K562 (cell line): ENCODE measurements around the gene POMT1. TPM values are rescaled to one million over a fixed set of nuclear protein-coding genes. Genes with fewer than 3 reads are reported as not detected.
A peak's percentile ranks its signal among the peaks of the same experiment; 100 is the strongest.

Experiments used
- ATAC-seq: fragments of 200-7000 bp; cut with Tn5 transposase; 3 replicates; pipeline ENCODE4 v1.9.1; 2020; ENCODE audit warnings: moderate library complexity
- BruUV-seq: library from RNA; stranded (reverse); fragments of 400-500 nt; replicated peaks from 2 replicates; lab custom pipeline; 2021; lab: Mats Ljungman, UMichigan
- CTCF ChIA-PET: fragments of 300-600 bp; formaldehyde crosslinking; extraction: SDS; loops from one replicate; lab custom pipeline; 2021; ENCODE audit warnings: low intra/inter-chr PET ratio; lab: Yijun Ruan, JAX
- POLR2A ChIA-PET: fragments of 300-600, 350-650 bp; sonication (Branson Sonifier 250); formaldehyde crosslinking; extraction: SDS; loops from one replicate; lab custom pipeline; 2021; ENCODE audit warnings: antibody characterized with exemption, inconsistent platforms; lab: Yijun Ruan, JAX
- DNase-seq, 4 experiments: peaks; one replicate each; pipeline versions ENCODE4 v3.0.0 to v3.0.0-alpha.2; 2011 to 2018; ENCODE audit warnings: low spot score in 3 of 4, mixed read lengths in 3 of 4; ENCODE audit errors: extremely low read depth in 1 of 4
- FAIRE-seq: peaks from 2 replicates; lab custom pipeline; 2011; peaks lifted over from hg19 to GRCh38; lab: Jason Lieb, UNC
- H2AFZ ChIP-seq: 2 replicates; pipeline ENCODE4 v1.6.0; 2011; ENCODE audit warnings: low read depth, low read length, control low read depth, inconsistent platforms
- H3K27ac ChIP-seq: fragments of 200-600 bp; 3 replicates; pipeline ENCODE4 v1.8.0; 2011; ENCODE audit warnings: low read depth, mild to moderate bottlenecking, control low read depth, inconsistent platforms, low read length, moderate library complexity, mixed read lengths; ENCODE audit errors: extremely low read depth
- H3K27me3 ChIP-seq, 2 experiments: fragments of 300-600 bp in 1 of 2; 2 replicates in 1 of 2; 3 replicates in 1 of 2; pipeline versions ENCODE4 v1.6.0 to v1.8.0; 2011; ENCODE audit warnings: inconsistent platforms in 2 of 2, low read length in 2 of 2, mild to moderate bottlenecking in 1 of 2, mixed read lengths in 1 of 2, moderate library complexity in 1 of 2; ENCODE audit not compliant: control insufficient read depth in 2 of 2, insufficient read depth in 2 of 2
- H3K36me3 ChIP-seq: fragments of 300-600 bp; 3 replicates; pipeline ENCODE4 v1.8.0; 2011; ENCODE audit warnings: mild to moderate bottlenecking, low read length, inconsistent platforms; ENCODE audit not compliant: control insufficient read depth, insufficient read depth
- H3K4me1 ChIP-seq, 2 experiments: fragments of 200-600 bp in 1 of 2; replicated peaks in 1 of 2; 2 replicates in 1 of 2; 3 replicates in 1 of 2; pipeline versions ENCODE4 v1.5.1 to v1.8.0; 2011; ENCODE audit warnings: inconsistent platforms in 2 of 2, low read length in 2 of 2, mild to moderate bottlenecking in 1 of 2, mixed read lengths in 1 of 2, moderate library complexity in 1 of 2; ENCODE audit not compliant: control insufficient read depth in 2 of 2, insufficient read depth in 2 of 2
- H3K4me2 ChIP-seq: 2 replicates; pipeline ENCODE4 v1.6.1; 2011; ENCODE audit warnings: low read length, control low read depth, inconsistent platforms, mixed read lengths; ENCODE audit not compliant: insufficient read depth
- H3K4me3 ChIP-seq: fragments of 200-600 bp; sonication (generic), shearing (Covaris generic); 2 replicates; pipeline ENCODE4 v1.5.1; 2016; ENCODE audit warnings: control low read depth, inconsistent platforms
- H3K79me2 ChIP-seq: fragments of 200-600 bp; 3 replicates; pipeline ENCODE4 v1.8.0; 2011; ENCODE audit warnings: low read length, inconsistent platforms; ENCODE audit not compliant: control insufficient read depth, insufficient read depth
- H3K9ac ChIP-seq, 2 experiments: 2 replicates each; pipeline versions ENCODE4 v1.6.0 to v1.6.1; 2011; ENCODE audit warnings: low read depth in 2 of 2, low read length in 2 of 2, control low read depth in 1 of 2, inconsistent platforms in 1 of 2, mild to moderate bottlenecking in 1 of 2, mixed read lengths in 1 of 2; ENCODE audit not compliant: insufficient read depth in 1 of 2
- H3K9me1 ChIP-seq: one replicate; pipeline ENCODE4 v1.6.0; 2011; ENCODE audit warnings: inconsistent platforms, mild to moderate bottlenecking, low read length, moderate library complexity; ENCODE audit not compliant: control insufficient read depth, insufficient read depth
- H3K9me3 ChIP-seq: replicated peaks from 2 replicates; pipeline ENCODE4 v1.5.1; 2011; ENCODE audit warnings: low read depth, low read length, inconsistent platforms; ENCODE audit not compliant: control insufficient read depth, insufficient read depth
- H4K20me1 ChIP-seq: replicated peaks from 2 replicates; pipeline ENCODE4 v1.6.1; 2011; ENCODE audit warnings: low read length, inconsistent platforms, mixed read lengths; ENCODE audit not compliant: control insufficient read depth, insufficient read depth
- HNRNPUL1 ChIP-seq: fragments of 200-400 bp; formaldehyde crosslinking; IDR thresholded peaks from 2 replicates; pipeline ENCODE4 v1.6.1; 2017; ENCODE audit warnings: low read length
- JUND ChIP-seq, 2 experiments: IDR thresholded peaks; 2 replicates in 1 of 2; 3 replicates in 1 of 2; pipeline ENCODE4 v1.6.1; 2011; ENCODE audit warnings: borderline replicate concordance in 2 of 2, low read depth in 2 of 2, low read length in 2 of 2, improper control_type of control experiment in 1 of 2, missing biosample characterization in 1 of 2, missing genetic modification characterization in 1 of 2, missing genetic modification reagents in 1 of 2
- NFIC ChIP-seq: fragments of 450-650 bp; IDR thresholded peaks from 2 replicates; pipeline ENCODE4 v1.6.1; 2017; ENCODE audit warnings: mild to moderate bottlenecking, inconsistent platforms
- POLR2G ChIP-seq: fragments of 200-400 bp; formaldehyde crosslinking; IDR thresholded peaks from 2 replicates; pipeline ENCODE4 v1.6.1; 2017; ENCODE audit warnings: low read depth, mild to moderate bottlenecking, antibody characterized with exemption, low read length, moderate library complexity
- SIRT6 ChIP-seq: IDR thresholded peaks from one replicate; pipeline ENCODE4 v1.6.1; 2012; ENCODE audit warnings: low read depth, mild to moderate bottlenecking, control low read depth, inconsistent platforms, low read length, moderate library complexity
- SMC3 ChIP-seq: conservative IDR thresholded peaks from 2 replicates; pipeline ENCODE4 v1.6.1; 2011; ENCODE audit warnings: low read depth, low read length, improper control_type of control experiment; ENCODE audit not compliant: insufficient read depth
- TCF15 ChIP-seq: fragments of 250-450 bp; sonication (Bioruptor Pico); IDR thresholded peaks from 2 replicates; pipeline ENCODE4 v1.8.0; 2022; ENCODE audit warnings: moderate library complexity, mild to moderate bottlenecking, inconsistent platforms
- ZBTB7A ChIP-seq: IDR thresholded peaks from 2 replicates; pipeline ENCODE4 v1.6.1; 2011; ENCODE audit warnings: low read depth, mild to moderate bottlenecking, low read length, moderate library complexity, borderline replicate concordance; ENCODE audit not compliant: control insufficient read depth
- ZNF778 ChIP-seq: fragments of 450-650 bp; formaldehyde crosslinking; IDR thresholded peaks from 2 replicates; pipeline ENCODE4 v1.4.0; 2020; ENCODE audit warnings: mild to moderate bottlenecking, moderate library complexity
- WGBS: fragments of 100-300 bp; shearing (Covaris generic); methylation state at CpG from one replicate; pipeline ENCODE4 v1.1.6; 2016; ENCODE audit warnings: low coverage, mixed read lengths; ENCODE audit not compliant: insufficient coverage; ENCODE audit errors: missing lambda C conversion rate; 5-methylcytosine and 5-hydroxymethylcytosine counted together
- in situ Hi-C: fragments of 300-500 bp; cut with MboI; formaldehyde crosslinking; loops from 4 replicates; pipeline ENCODE4 v1.15.0; 2018; ENCODE audit warnings: inconsistent platforms, mixed read lengths
- intact Hi-C: fragments of 100-400 bp; cut with micrococcal nuclease; formaldehyde crosslinking; loops from 2 replicates; pipeline ENCODE4 v1.14.2; 2022
- polyA plus RNA-seq, 8 experiments: library from polyadenylated mRNA; depleted of rRNA in 4 of 8; stranded (reverse) in 5 of 8; unstranded in 3 of 8; fragments of >200 nt; fragmentation: Nextera tagmentation in 2 of 8; fragmentation: Illumina TruSeq in 1 of 8; extraction: Ambion mirVana in 2 of 8; extraction: Trizol in 1 of 8; gene quantifications; 2 replicates each; pipeline versions ENCODE4 v1.2.1 to v1.2.3, GENCODE V29; 2011 to 2014; ENCODE audit warnings: inconsistent platforms in 1 of 8, missing spikeins in 1 of 8
- total RNA-seq, 7 experiments: library from RNA; depleted of rRNA in 6 of 7; stranded (reverse); fragments of >200 nt in 6 of 7; fragmentation: Illumina TruSeq in 2 of 7; extraction: Trizol in 2 of 7; gene quantifications; 2 replicates each; pipeline versions ENCODE4 v1.2.1 to v1.2.3, GENCODE V29; 2011 to 2021; ENCODE audit warnings: low replicate concordance in 1 of 7
- TF ChIP-seq, protein P1 (sequence below): sonication (generic); formaldehyde crosslinking; IDR thresholded peaks from 2 replicates; pipeline ENCODE4 v1.8.0; 2022; ENCODE audit warnings: mild to moderate bottlenecking, missing genetic modification reagents
- TF ChIP-seq, protein P2 (sequence below): sonication (generic); IDR thresholded peaks from 2 replicates; pipeline ENCODE4 v1.6.1; 2016

Gene POMT1
- total and polyA plus RNA-seq, 9 of the 15 experiments (the other 6 are each of a cell fraction or from before 2014, with no cell fraction given): 1.8 to 23.5 (median 14.6) TPM

GRCh38 chr9:131461166-131461565 lies 41.6 kb upstream of the POMT1 start:
- intact Hi-C loops (no loop called here), in situ Hi-C loops (loop anchor here (25.0 kb wide), 1 partner anchor 749 kb away; no protein-coding TSS in a partner anchor)
- no peaks in the 10 kb centered on the region for H3K9me1 ChIP-seq
- no peak overlapping the region for H3K9ac ChIP-seq
- DNase-seq (no peak), ATAC-seq (no peak), FAIRE-seq (no peak)
- peaks cover 94% of the 10 kb centered on the region for H3K36me3 ChIP-seq
- H3K27me3 ChIP-seq: no peaks in the 10 kb centered on the region
- no TSS peak for BruUV-seq
- no peaks in the 10 kb centered on the region for H3K79me2 ChIP-seq
- CTCF ChIA-PET: no interaction called here
- no peak overlapping the region for H3K4me2 ChIP-seq
- TF ChIP-seq, protein P1, sequence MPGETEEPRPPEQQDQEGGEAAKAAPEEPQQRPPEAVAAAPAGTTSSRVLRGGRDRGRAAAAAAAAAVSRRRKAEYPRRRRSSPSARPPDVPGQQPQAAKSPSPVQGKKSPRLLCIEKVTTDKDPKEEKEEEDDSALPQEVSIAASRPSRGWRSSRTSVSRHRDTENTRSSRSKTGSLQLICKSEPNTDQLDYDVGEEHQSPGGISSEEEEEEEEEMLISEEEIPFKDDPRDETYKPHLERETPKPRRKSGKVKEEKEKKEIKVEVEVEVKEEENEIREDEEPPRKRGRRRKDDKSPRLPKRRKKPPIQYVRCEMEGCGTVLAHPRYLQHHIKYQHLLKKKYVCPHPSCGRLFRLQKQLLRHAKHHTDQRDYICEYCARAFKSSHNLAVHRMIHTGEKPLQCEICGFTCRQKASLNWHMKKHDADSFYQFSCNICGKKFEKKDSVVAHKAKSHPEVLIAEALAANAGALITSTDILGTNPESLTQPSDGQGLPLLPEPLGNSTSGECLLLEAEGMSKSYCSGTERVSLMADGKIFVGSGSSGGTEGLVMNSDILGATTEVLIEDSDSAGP: no peak
- H3K4me1 ChIP-seq: no peaks in the 10 kb centered on the region
- no peaks in the 10 kb centered on the region for H3K9me3 ChIP-seq
- POLR2A ChIA-PET: no interaction called here
- H2AFZ ChIP-seq: no peak overlapping the region
- 100% methylated on average over 1 of the region's 1 CpG for WGBS
- H3K4me3 ChIP-seq: no peak overlapping the region
- H3K27ac ChIP-seq: no peak overlapping the region
- no peaks in the 10 kb centered on the region for H4K20me1 ChIP-seq

GRCh38 chr9:131464354-131465000 lies 38.2 kb upstream of the POMT1 start:
- no peak for DNase-seq
- FAIRE-seq: no peak
- Histone ChIP-seq H3K4me1 (no peaks in the 10 kb centered on the region), H3K9ac (no peak overlapping the region), H3K27ac (no peak overlapping the region), H3K4me2 (no peak overlapping the region), H3K9me3 (no peaks in the 10 kb centered on the region), H3K79me2 (0 out of 3 replicates have a peak, but pooled peaks cover 3% of the 10 kb centered on the region), H4K20me1 (no peaks in the 10 kb centered on the region), H2AFZ (no peak overlapping the region), H3K36me3 (peaks cover 90% of the 10 kb centered on the region), H3K9me1 (no peaks in the 10 kb centered on the region), H3K4me3 (no peak overlapping the region), H3K27me3 (no peaks in the 10 kb centered on the region)
- no peak for ATAC-seq
- in situ Hi-C loops (loop anchor here (25.0 kb wide), 1 partner anchor 752 kb away; no protein-coding TSS in a partner anchor), intact Hi-C loops (no loop called here)
- no TSS peak for BruUV-seq
- CTCF ChIA-PET: no interaction called here
- 94% methylated on average over 22 of the region's 24 CpGs for WGBS
- POLR2A ChIA-PET: interaction anchor here (1.4 to 1.5 kb wide), 2 partner anchors 23 to 32 kb away, joined by 4 to 6 read pairs; no protein-coding TSS in a partner anchor
- TF ChIP-seq NFIC (peak; percentile 33; the same call in 1 of the 2 replicates), TCF15 (CRISPR knock-in tag) (no peak), ZNF778 (CRISPR knock-in tag) (no peak), JUND (IDR thresholded peaks at IDR 0.05; ENCODE audit: borderline replicate concordance, low read depth, low read length) (no peak), JUND (tag; IDR thresholded peaks at IDR 0.05; ENCODE audit: borderline replicate concordance, low read depth, low read length) (no peak), SMC3 (no peak), POLR2G (peak; percentile 33; the same call in 1 of the 2 replicates), SIRT6 (no peak), ZBTB7A (no peak), HNRNPUL1 (no peak)
- TF ChIP-seq, protein P2, sequence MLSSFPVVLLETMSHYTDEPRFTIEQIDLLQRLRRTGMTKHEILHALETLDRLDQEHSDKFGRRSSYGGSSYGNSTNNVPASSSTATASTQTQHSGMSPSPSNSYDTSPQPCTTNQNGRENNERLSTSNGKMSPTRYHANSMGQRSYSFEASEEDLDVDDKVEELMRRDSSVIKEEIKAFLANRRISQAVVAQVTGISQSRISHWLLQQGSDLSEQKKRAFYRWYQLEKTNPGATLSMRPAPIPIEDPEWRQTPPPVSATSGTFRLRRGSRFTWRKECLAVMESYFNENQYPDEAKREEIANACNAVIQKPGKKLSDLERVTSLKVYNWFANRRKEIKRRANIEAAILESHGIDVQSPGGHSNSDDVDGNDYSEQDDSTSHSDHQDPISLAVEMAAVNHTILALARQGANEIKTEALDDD: no peak
